SU-DHL-6 (cell line): ENCODE data around the gene HJV.

Source experiments
- H2AFZ ChIP-seq: fragments of 200-600 bp; sonication (generic); 2 replicates; pipeline ENCODE4 v1.6.1; 2014; ENCODE audit warnings: low read depth, mild to moderate bottlenecking, moderate library complexity, mixed read lengths, antibody characterized with exemption, low read length; ENCODE audit not compliant: severe bottlenecking
- H3F3A ChIP-seq: fragments of 200-600 bp; shearing (Covaris generic); 2 replicates; pipeline ENCODE4 v1.6.0; 2016; ENCODE audit warnings: antibody characterized with exemption, mild to moderate bottlenecking; ENCODE audit not compliant: insufficient read depth
- H3K27ac ChIP-seq: fragments of 200-600 bp; sonication (generic); 2 replicates; pipeline ENCODE4 v1.5.1; 2016; ENCODE audit warnings: low read depth, mild to moderate bottlenecking, low read length, moderate library complexity, mixed read lengths
- H3K27me3 ChIP-seq: fragments of 200-600 bp; sonication (generic), shearing (Covaris generic); 2 replicates; pipeline ENCODE4 v1.6.0; 2014; ENCODE audit warnings: mild to moderate bottlenecking, low read length
- H3K36me3 ChIP-seq: fragments of 200-600 bp; sonication (generic); 2 replicates; pipeline ENCODE4 v1.6.1; 2014; ENCODE audit warnings: mild to moderate bottlenecking, low read length, mixed read lengths
- H3K4me2 ChIP-seq: fragments of 300-600, 200-600 bp; shearing (Covaris generic), sonication (generic); 2 replicates; pipeline ENCODE4 v1.6.0; 2014; ENCODE audit warnings: low read length, low read depth, mild to moderate bottlenecking; ENCODE audit not compliant: poor library complexity, severe bottlenecking
- H3K4me3 ChIP-seq: fragments of 200-600 bp; sonication (generic); 2 replicates; pipeline ENCODE4 v1.5.1; 2014; ENCODE audit warnings: antibody characterized with exemption, low read length, mild to moderate bottlenecking, mixed read lengths; ENCODE audit not compliant: insufficient read depth, poor library complexity, severe bottlenecking
- H3K79me2 ChIP-seq: fragments of 200-600 bp; sonication (generic); 2 replicates; pipeline ENCODE4 v1.6.1; 2014; ENCODE audit warnings: mild to moderate bottlenecking, low read length, moderate library complexity; ENCODE audit not compliant: insufficient read depth
- H3K9ac ChIP-seq: fragments of 200-600 bp; sonication (generic); 2 replicates; pipeline ENCODE4 v1.7.0; 2014; ENCODE audit warnings: mild to moderate bottlenecking, low read length
- H3K9me2 ChIP-seq: fragments of 200-600 bp; sonication (generic); replicated peaks from 2 replicates; pipeline ENCODE4 v1.6.1; 2014; ENCODE audit warnings: low read length; ENCODE audit not compliant: insufficient read depth
- H3K9me3 ChIP-seq: fragments of 200-600 bp; sonication (generic); 2 replicates; pipeline ENCODE4 v1.6.1; 2014; ENCODE audit warnings: low read length, mixed read lengths; ENCODE audit not compliant: insufficient read depth
- H4K20me1 ChIP-seq: fragments of 200-600 bp; sonication (generic); 2 replicates; pipeline ENCODE4 v1.6.1; 2014; ENCODE audit warnings: low read depth, mild to moderate bottlenecking, antibody characterized with exemption, low read length, moderate library complexity, mixed read lengths
- CTCF ChIP-seq: fragments of 200-600 bp; sonication (generic); IDR thresholded peaks from one replicate; pipeline ENCODE4 v1.5.1; 2017; ENCODE audit warnings: antibody characterized with exemption, mild to moderate bottlenecking, low read length, moderate library complexity; ENCODE audit not compliant: insufficient read depth, poor library complexity, severe bottlenecking
- EZH2phosphoT487 ChIP-seq: fragments of 200-600 bp; sonication (generic), shearing (Covaris generic); conservative IDR thresholded peaks from 2 replicates; pipeline ENCODE4 v1.6.1; 2018; ENCODE audit warnings: mild to moderate bottlenecking, antibody characterized with exemption, low read length, moderate library complexity, mixed read lengths

Gene HJV

GRCh38 chr1:146012703-146013558 lies 8.6 kb downstream of the HJV start:
- H3K4me2 ChIP-seq = no peak overlapping the region
- H2AFZ ChIP-seq = no peak overlapping the region

GRCh38 chr1:146010126-146010738 lies 11.3 kb downstream of the HJV start:
- no peak overlapping the region for H3K9ac ChIP-seq
- TF ChIP-seq EZH2phosphoT487 = no peak
- TF ChIP-seq CTCF = no peak
- no peaks in the 10 kb centered on the region for H3K9me2 ChIP-seq
- no peak overlapping the region for H3K4me3 ChIP-seq
- no peak overlapping the region for H2AFZ ChIP-seq
- H3K27me3 ChIP-seq = no peaks in the 10 kb centered on the region
- no peaks in the 10 kb centered on the region for H3K9me3 ChIP-seq
- no peaks in the 10 kb centered on the region for H3K36me3 ChIP-seq
- H4K20me1 ChIP-seq = no peaks in the 10 kb centered on the region
- H3K79me2 ChIP-seq = no peaks in the 10 kb centered on the region
- H3F3A ChIP-seq = no peaks in the 10 kb centered on the region
- H3K27ac ChIP-seq = no peak overlapping the region
- no peak overlapping the region for H3K4me2 ChIP-seq

More at GRCh38 chr1:146012703-146013558, 8.6 kb downstream of the HJV start:
- H3K9me3 ChIP-seq = no peaks in the 10 kb centered on the region
- H3K9ac ChIP-seq = no peak overlapping the region
- H3F3A ChIP-seq = no peaks in the 10 kb centered on the region
- H3K27me3 ChIP-seq = no peaks in the 10 kb centered on the region
- H4K20me1 ChIP-seq = no peaks in the 10 kb centered on the region
- no peaks in the 10 kb centered on the region for H3K9me2 ChIP-seq
- no peaks in the 10 kb centered on the region for H3K36me3 ChIP-seq
- H3K79me2 ChIP-seq = no peaks in the 10 kb centered on the region
- TF ChIP-seq EZH2phosphoT487 (no peak), CTCF (peak; percentile 74)
- no peak overlapping the region for H3K4me3 ChIP-seq
- no peak overlapping the region for H3K27ac ChIP-seq

- H3K9me2 ChIP-seq = no peaks in the 10 kb centered on the region
- TF ChIP-seq CTCF (no peak), EZH2phosphoT487 (no peak)
- no peak overlapping the region for H3K9ac ChIP-seq
- no peaks in the 10 kb centered on the region for H4K20me1 ChIP-seq
- no peaks in the 10 kb centered on the region for H3F3A ChIP-seq
- no peaks in the 10 kb centered on the region for H3K9me3 ChIP-seq
- no peaks in the 10 kb centered on the region for H3K36me3 ChIP-seq
- H3K4me2 ChIP-seq = no peak overlapping the region
- no peak overlapping the region for H3K4me3 ChIP-seq
- no peak overlapping the region for H3K27ac ChIP-seq
- peak overlapping the region; percentile 95 for H2AFZ ChIP-seq
- H3K27me3 ChIP-seq = no peaks in the 10 kb centered on the region
- H3K79me2 ChIP-seq = no peaks in the 10 kb centered on the region
These were observed 13.9 kb downstream of the HJV start for GRCh38 chr1:146007489-146008133.
